HEK293 (cell line): ENCODE results near the gene SEC14L6.

ENCODE experiments used
- BCL11A ChIP-seq: fragments of 450-650 bp; formaldehyde crosslinking; IDR thresholded peaks from 2 replicates; pipeline ENCODE4 v1.5.1; 2016; ENCODE audit warnings: low read depth, missing biosample characterization, missing genetic modification characterization
- BCL11B ChIP-seq: fragments of 450-650 bp; formaldehyde crosslinking; IDR thresholded peaks from 2 replicates; pipeline ENCODE4 v1.5.1; 2016; ENCODE audit warnings: low read depth, missing biosample characterization, missing genetic modification characterization
- GLIS1 ChIP-seq: fragments of 450-650 bp; formaldehyde crosslinking; IDR thresholded peaks from 2 replicates; pipeline ENCODE4 v1.5.1; 2016; ENCODE audit warnings: missing biosample characterization, missing genetic modification characterization
- HOXD13 ChIP-seq: sonication (generic); formaldehyde crosslinking; IDR thresholded peaks from 2 replicates; pipeline ENCODE4 v1.8.0; 2022; ENCODE audit warnings: missing genetic modification reagents, borderline replicate concordance
- KLF1 ChIP-seq: fragments of 450-650 bp; formaldehyde crosslinking; IDR thresholded peaks from 2 replicates; pipeline ENCODE4 v1.5.1; 2016; ENCODE audit warnings: missing biosample characterization, missing genetic modification characterization
- KLF7 ChIP-seq: fragments of 450-650 bp; formaldehyde crosslinking; IDR thresholded peaks from 2 replicates; pipeline ENCODE4 v1.5.1; 2016; ENCODE audit warnings: missing biosample characterization, missing genetic modification characterization, borderline replicate concordance
- KLF8 ChIP-seq: fragments of 450-650 bp; formaldehyde crosslinking; IDR thresholded peaks from 2 replicates; pipeline ENCODE4 v1.5.1; 2016; ENCODE audit warnings: missing biosample characterization, missing genetic modification characterization
- PBX3 ChIP-seq: sonication (generic); formaldehyde crosslinking; IDR thresholded peaks from 2 replicates; pipeline ENCODE4 v1.8.1; 2022; ENCODE audit warnings: mild to moderate bottlenecking, moderate library complexity, missing genetic modification reagents
- PRDM1 ChIP-seq: fragments of 450-650 bp; formaldehyde crosslinking; IDR thresholded peaks from 2 replicates; pipeline ENCODE4; 2016; ENCODE audit warnings: missing biosample characterization, missing genetic modification characterization
- PRDM4 ChIP-seq: fragments of 450-650 bp; formaldehyde crosslinking; IDR thresholded peaks from 2 replicates; pipeline ENCODE4 v1.5.1; 2017; ENCODE audit warnings: missing biosample characterization, missing genetic modification characterization
- SALL2 ChIP-seq: fragments of 450-650 bp; formaldehyde crosslinking; IDR thresholded peaks from 2 replicates; pipeline ENCODE4 v1.5.0; 2017; ENCODE audit warnings: missing biosample characterization, mild to moderate bottlenecking, missing genetic modification characterization, borderline replicate concordance
- WT1 ChIP-seq: fragments of 450-650 bp; formaldehyde crosslinking; IDR thresholded peaks from 2 replicates; pipeline ENCODE4 v1.5.1; 2016; ENCODE audit warnings: missing biosample characterization, missing genetic modification characterization
- YY1 ChIP-seq: fragments of 450-650 bp; formaldehyde crosslinking; IDR thresholded peaks from 2 replicates; pipeline ENCODE4 v1.5.1; 2018; ENCODE audit warnings: missing biosample characterization, missing genetic modification characterization
- ZBTB17 ChIP-seq: fragments of 450-650 bp; formaldehyde crosslinking; IDR thresholded peaks from 2 replicates; pipeline ENCODE4 v1.5.1; 2016; ENCODE audit warnings: missing biosample characterization, missing genetic modification characterization
- ZNF114 ChIP-seq: fragments of 450-650 bp; formaldehyde crosslinking; IDR thresholded peaks from 2 replicates; pipeline ENCODE4 v1.5.0; 2017; ENCODE audit warnings: missing biosample characterization, missing genetic modification characterization
- ZNF121 ChIP-seq: fragments of 450-650 bp; formaldehyde crosslinking; IDR thresholded peaks from 2 replicates; pipeline ENCODE4 v1.5.1; 2016; ENCODE audit warnings: missing biosample characterization, missing genetic modification characterization
- ZNF132 ChIP-seq: fragments of 450-650 bp; formaldehyde crosslinking; IDR thresholded peaks from 2 replicates; pipeline ENCODE4 v1.5.1; 2017; ENCODE audit warnings: missing biosample characterization, missing genetic modification characterization, borderline replicate concordance
- ZNF157 ChIP-seq: fragments of 450-650 bp; formaldehyde crosslinking; IDR thresholded peaks from 2 replicates; pipeline ENCODE4 v1.5.1; 2016; ENCODE audit warnings: missing biosample characterization, missing genetic modification characterization
- ZNF23 ChIP-seq: fragments of 450-650 bp; formaldehyde crosslinking; IDR thresholded peaks from 2 replicates; pipeline ENCODE4 v1.5.1; 2016; ENCODE audit warnings: missing biosample characterization, missing genetic modification characterization, borderline replicate concordance
- ZNF239 ChIP-seq: fragments of 450-650 bp; formaldehyde crosslinking; IDR thresholded peaks from 2 replicates; pipeline ENCODE4 v1.5.1; 2016; ENCODE audit warnings: missing biosample characterization, missing genetic modification characterization
- ZNF354C ChIP-seq: fragments of 450-650 bp; formaldehyde crosslinking; IDR thresholded peaks from 2 replicates; pipeline ENCODE4 v1.5.1; 2016; ENCODE audit warnings: missing biosample characterization, missing genetic modification characterization, low read depth, borderline replicate concordance
- ZNF473 ChIP-seq: fragments of 450-650 bp; formaldehyde crosslinking; IDR thresholded peaks from 2 replicates; pipeline ENCODE4 v1.5.1; 2017; ENCODE audit warnings: missing biosample characterization, missing genetic modification characterization
- ZNF555 ChIP-seq: fragments of 450-650 bp; formaldehyde crosslinking; conservative IDR thresholded peaks from 2 replicates; pipeline ENCODE4 v1.5.1; 2017; ENCODE audit warnings: missing biosample characterization, mild to moderate bottlenecking, missing genetic modification characterization, inconsistent platforms
- ZNF624 ChIP-seq: fragments of 450-650 bp; formaldehyde crosslinking; IDR thresholded peaks from 2 replicates; pipeline ENCODE4 v1.5.1; 2017; ENCODE audit warnings: missing biosample characterization, missing genetic modification characterization
- ZNF639 ChIP-seq: fragments of 450-650 bp; formaldehyde crosslinking; IDR thresholded peaks from 2 replicates; pipeline ENCODE4 v1.5.1; 2016; ENCODE audit warnings: missing biosample characterization, missing genetic modification characterization
- ZNF645 ChIP-seq: fragments of 450-650 bp; formaldehyde crosslinking; IDR thresholded peaks from 2 replicates; pipeline ENCODE4; 2016; ENCODE audit warnings: missing biosample characterization, missing genetic modification characterization
- ZNF660 ChIP-seq: fragments of 450-650 bp; IDR thresholded peaks from 2 replicates; pipeline ENCODE4 v1.5.1; 2018; ENCODE audit warnings: missing biosample characterization, mild to moderate bottlenecking, missing genetic modification characterization
- ZNF76 ChIP-seq: fragments of 450-650 bp; formaldehyde crosslinking; IDR thresholded peaks from 2 replicates; pipeline ENCODE4; 2016; ENCODE audit warnings: low read depth, missing biosample characterization, missing genetic modification characterization, borderline replicate concordance
- ZNF837 ChIP-seq: fragments of 450-650 bp; formaldehyde crosslinking; IDR thresholded peaks from 2 replicates; pipeline ENCODE4 v1.5.1; 2016; ENCODE audit warnings: missing biosample characterization, missing genetic modification characterization
- TF ChIP-seq, protein P1 (sequence below): fragments of 450-650 bp; formaldehyde crosslinking; IDR thresholded peaks from 2 replicates; pipeline ENCODE4 v1.5.1; 2016; ENCODE audit warnings: missing biosample characterization, missing genetic modification characterization, borderline replicate concordance
- TF ChIP-seq, protein P2 (sequence below): fragments of 450-650 bp; formaldehyde crosslinking; IDR thresholded peaks from 2 replicates; pipeline ENCODE4 v1.5.1; 2016; ENCODE audit warnings: missing biosample characterization, missing genetic modification characterization

Gene SEC14L6

GRCh38 chr22:30591588-30592359, 45.2 kb upstream of the SEC14L6 start, which contains the start of gene PES1 (continued):
- TF ChIP-seq ZNF239 = no peak
- peak; percentile 45; the same call in 1 of the 2 replicates for TF ChIP-seq WT1
- TF ChIP-seq ZNF660 = peak; percentile 86; the same call in 1 of the 2 replicates
- no peak for TF ChIP-seq ZNF555 (tag by site-specific recombination)
- no peak for TF ChIP-seq ZNF473 (tag by site-specific recombination)
- TF ChIP-seq ZNF114 (tag by site-specific recombination) = no peak
- peak; percentile 100 for TF ChIP-seq ZNF76 (tag by site-specific recombination)
- TF ChIP-seq BCL11B (tag by site-specific recombination) = no peak
- TF ChIP-seq ZBTB17 (tag by site-specific recombination) = peak; percentile 89
- TF ChIP-seq ZNF132 (tag by site-specific recombination) = no peak
- no peak for TF ChIP-seq PBX3 (CRISPR knock-in tag)
- TF ChIP-seq ZNF121 = no peak
- no peak for TF ChIP-seq ZNF23
- 0 out of 2 replicates have a peak, but pooled peaks have one; percentile 8 for TF ChIP-seq KLF1
- no peak for TF ChIP-seq ZNF354C (tag by site-specific recombination)
- peak; percentile 87 for TF ChIP-seq GLIS1 (tag by site-specific recombination)
- no peak for TF ChIP-seq ZNF624
- peak; percentile 98 for TF ChIP-seq ZNF639
- TF ChIP-seq PRDM1 (tag by site-specific recombination) = no peak
- TF ChIP-seq BCL11A (tag by site-specific recombination) = no peak
- TF ChIP-seq, protein P1, sequence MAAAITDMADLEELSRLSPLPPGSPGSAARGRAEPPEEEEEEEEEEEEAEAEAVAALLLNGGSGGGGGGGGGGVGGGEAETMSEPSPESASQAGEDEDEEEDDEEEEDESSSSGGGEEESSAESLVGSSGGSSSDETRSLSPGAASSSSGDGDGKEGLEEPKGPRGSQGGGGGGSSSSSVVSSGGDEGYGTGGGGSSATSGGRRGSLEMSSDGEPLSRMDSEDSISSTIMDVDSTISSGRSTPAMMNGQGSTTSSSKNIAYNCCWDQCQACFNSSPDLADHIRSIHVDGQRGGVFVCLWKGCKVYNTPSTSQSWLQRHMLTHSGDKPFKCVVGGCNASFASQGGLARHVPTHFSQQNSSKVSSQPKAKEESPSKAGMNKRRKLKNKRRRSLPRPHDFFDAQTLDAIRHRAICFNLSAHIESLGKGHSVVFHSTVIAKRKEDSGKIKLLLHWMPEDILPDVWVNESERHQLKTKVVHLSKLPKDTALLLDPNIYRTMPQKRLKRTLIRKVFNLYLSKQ (tag by site-specific recombination) = no peak
- TF ChIP-seq, protein P2, sequence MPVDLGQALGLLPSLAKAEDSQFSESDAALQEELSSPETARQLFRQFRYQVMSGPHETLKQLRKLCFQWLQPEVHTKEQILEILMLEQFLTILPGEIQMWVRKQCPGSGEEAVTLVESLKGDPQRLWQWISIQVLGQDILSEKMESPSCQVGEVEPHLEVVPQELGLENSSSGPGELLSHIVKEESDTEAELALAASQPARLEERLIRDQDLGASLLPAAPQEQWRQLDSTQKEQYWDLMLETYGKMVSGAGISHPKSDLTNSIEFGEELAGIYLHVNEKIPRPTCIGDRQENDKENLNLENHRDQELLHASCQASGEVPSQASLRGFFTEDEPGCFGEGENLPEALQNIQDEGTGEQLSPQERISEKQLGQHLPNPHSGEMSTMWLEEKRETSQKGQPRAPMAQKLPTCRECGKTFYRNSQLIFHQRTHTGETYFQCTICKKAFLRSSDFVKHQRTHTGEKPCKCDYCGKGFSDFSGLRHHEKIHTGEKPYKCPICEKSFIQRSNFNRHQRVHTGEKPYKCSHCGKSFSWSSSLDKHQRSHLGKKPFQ (tag by site-specific recombination) = peak; percentile 97; the same call in 1 of the 2 replicates
- TF ChIP-seq ZNF157 (tag by site-specific recombination) = no peak
- TF ChIP-seq SALL2 (tag by site-specific recombination) = peak; percentile 84; the same call in 1 of the 2 replicates
- TF ChIP-seq ZNF645 (tag by site-specific recombination) = no peak
- 0 out of 2 replicates have a peak, but pooled peaks have one; percentile 11 for TF ChIP-seq PRDM4 (tag by site-specific recombination)
- peak; percentile 27; the same call in 1 of the 2 replicates for TF ChIP-seq YY1
- no peak for TF ChIP-seq ZNF837 (tag by site-specific recombination)
- TF ChIP-seq HOXD13 (CRISPR knock-in tag) = no peak
- TF ChIP-seq KLF8 (tag by site-specific recombination) = peak; percentile 90
- no peak for TF ChIP-seq KLF7 (tag by site-specific recombination)
